ENCODE data around the gene NSMF.
A peak's percentile ranks its signal among the peaks of the same experiment; 100 is the strongest.

Gene NSMF

GRCh38 chr9:137491735-137492432 lies 32.8 kb upstream of the NSMF start:
- no peak for DNase-seq

GRCh38 chr9:137490532-137491186 lies 31.5 kb upstream of the NSMF start:
- no peak for DNase-seq

DNA sequence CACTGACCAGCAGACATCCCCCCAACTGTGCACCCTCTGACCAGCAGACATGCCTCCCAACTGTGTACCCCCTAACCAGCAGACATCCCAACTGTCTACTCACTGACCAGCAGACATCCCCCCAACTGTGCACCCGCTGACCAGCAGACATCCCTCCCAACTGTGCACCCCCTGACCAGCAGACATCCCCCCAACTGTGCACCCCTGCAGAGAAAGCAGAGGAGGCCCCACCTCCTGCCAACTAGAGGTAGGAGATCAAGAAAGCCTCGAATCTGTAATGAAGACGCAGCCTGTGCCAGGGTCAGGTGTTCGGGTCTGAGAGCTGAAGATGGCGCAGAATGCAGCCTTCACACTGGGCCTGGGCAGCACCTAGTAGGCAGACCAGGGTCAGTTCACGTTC lies 29.8 kb upstream of the NSMF start:
- DNase-seq = no peak

DNA sequence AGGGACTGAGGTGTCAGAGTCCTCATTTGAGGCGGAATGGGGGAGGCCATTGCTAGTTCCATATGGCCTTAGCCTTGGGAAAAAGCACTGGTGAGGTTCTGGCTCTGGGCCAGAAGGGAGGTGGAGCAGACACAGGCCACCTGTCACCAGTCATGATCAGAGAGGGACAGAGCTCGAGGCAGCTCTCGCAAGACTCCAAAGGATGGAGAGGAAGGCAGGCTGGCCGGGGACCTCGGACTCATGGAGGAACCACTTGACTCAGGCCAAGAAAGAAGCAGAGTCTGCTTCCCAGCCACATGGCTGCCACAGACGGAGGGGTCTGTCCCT lies 29.2 kb upstream of the NSMF start:
- DNase-seq = peak; percentile 14

GRCh38 chr9:137487454-137488326 lies 28.6 kb upstream of the NSMF start:
- DNase-seq = no peak

- no peak for DNase-seq
Observed at GRCh38 chr9:137486545-137487453, 27.7 kb upstream of the NSMF start.

DNA sequence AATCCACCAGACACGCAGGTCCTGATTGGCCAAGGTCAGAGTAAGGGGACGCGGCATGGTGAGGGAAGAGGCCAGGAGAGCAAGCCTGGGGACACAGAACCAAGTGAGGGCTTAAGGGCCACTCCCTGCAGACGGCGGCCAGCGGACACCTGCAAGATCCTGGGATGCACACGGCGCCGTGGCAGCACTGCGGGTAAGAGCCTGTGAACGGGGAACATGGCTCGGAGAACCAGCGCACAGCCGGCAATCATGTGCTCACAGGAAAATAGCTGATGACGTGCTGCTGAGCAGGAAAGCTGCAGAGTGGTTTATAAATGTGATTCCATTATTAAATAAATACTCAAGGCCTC lies 27.0 kb upstream of the NSMF start:
- no peak for DNase-seq

GRCh38 chr9:137485343-137486140 lies 26.4 kb upstream of the NSMF start:
- DNase-seq = no peak

DNA sequence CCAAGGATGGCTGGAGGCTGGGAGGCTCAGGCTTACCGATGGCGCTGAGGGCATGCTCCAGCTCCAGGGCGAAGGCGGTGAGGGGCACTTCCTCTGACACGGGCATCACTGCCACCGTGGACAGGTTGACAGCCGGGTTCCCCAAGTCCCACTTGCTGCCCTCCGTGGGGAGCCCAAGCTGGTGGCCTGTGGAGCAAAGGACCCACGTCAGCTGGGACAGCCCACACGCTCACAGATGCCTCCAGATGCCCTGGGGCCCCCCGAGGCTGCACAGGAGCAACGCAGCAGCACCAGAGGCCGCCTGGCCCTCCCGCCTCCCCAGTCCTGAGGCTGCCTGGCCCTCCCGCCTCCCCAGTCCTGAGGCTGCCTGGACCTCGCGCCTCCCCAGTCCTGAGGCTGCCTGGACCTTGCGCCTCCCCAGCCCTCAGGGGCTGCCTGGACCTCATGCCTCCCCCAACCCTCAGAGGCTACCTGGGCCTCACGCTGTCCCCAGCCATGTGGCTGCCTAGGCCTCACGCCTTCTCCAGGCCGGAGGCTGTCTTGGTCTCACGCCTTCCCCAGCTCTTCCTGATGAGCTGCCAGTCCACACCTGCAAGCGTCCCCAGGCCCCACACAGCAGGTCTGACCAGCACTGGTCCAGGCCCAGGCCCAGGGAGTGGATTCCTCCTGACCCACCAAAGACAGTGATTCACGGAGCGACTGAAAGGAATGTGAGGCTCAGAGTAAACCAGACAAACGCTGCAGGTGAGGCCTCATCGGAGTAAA lies 25.6 kb upstream of the NSMF start:
- DNase-seq = no peak

DNA sequence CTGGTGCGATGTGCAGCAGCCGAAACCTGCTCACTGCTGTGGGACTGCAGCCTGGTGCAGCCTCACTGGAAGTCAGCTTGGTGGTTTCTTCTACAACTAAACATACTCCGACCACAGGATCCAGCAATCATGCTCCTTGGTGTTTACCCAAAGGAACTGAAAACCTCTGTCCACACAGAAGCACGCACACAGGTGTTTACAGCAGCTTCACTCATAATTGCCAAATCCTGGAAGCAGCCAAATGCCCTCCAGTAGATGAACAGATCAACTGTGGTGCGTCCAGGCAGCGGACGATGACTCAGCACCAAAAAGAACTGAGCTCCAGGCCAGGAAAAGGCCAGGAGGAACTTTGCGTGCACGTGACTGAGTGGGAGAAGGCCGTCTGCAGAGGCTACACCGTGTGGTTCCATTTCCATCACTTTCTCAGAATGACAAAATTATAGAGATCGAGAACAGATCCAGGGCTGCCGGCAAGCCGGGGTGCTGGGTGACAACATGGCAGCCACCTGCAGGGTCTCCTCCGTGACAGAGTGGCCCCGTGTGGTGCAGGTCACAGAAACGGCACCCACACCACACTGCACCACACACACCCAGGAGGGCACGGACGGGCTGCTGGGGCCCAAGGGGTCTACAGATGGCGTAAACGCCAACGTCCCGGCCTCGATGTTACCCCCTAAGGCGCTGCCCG lies 23.1 kb upstream of the NSMF start:
- DNase-seq = no peak

DNA sequence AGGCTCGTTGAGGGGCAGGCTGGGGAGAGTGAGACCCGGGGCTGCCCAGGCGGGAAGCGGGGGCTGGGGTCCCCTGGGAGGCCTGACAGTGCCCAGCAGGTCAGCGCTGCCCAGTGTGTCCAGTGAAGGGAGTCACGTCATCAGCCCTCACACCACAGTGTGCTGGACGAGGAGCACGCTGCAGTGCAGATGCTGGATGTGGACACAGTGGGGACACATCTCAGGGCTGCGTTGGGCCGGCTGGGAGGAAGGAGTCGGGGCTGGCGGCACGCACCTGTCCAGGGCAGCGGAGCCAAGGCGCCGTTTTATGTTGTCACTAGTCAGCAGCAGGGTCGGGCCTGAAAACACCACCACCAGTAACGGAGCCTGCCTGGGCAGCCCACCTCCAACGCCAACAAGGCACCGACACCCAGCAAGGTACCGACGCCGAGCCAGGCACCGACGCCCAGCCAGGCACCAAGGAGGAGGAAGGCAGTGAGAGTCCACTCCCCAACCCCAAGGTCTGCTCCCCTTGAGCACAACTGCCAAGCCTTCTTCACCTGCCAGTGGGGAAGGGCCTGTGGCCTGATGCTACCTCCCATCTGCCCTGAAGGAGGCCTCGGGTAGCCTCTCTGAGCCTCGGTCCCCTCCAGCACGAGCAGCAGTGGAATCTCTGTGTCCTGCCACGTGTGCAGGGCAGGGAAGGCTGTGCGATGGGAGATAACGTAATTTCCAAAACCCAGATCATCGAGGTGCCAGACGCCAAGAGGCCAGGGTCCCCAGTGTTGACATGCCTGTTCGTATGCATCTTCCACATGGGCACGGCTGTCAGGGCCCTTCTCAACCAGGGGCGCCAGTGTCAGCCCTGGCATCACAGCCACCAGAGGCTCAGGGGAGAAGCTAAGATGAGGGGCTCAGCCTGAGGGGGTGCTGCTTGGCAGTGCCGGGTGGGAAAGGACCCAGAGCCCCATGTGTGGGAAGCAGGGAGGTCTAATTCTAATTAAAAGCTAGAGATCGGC lies 21.9 kb upstream of the NSMF start:
- DNase-seq = no peak

DNA sequence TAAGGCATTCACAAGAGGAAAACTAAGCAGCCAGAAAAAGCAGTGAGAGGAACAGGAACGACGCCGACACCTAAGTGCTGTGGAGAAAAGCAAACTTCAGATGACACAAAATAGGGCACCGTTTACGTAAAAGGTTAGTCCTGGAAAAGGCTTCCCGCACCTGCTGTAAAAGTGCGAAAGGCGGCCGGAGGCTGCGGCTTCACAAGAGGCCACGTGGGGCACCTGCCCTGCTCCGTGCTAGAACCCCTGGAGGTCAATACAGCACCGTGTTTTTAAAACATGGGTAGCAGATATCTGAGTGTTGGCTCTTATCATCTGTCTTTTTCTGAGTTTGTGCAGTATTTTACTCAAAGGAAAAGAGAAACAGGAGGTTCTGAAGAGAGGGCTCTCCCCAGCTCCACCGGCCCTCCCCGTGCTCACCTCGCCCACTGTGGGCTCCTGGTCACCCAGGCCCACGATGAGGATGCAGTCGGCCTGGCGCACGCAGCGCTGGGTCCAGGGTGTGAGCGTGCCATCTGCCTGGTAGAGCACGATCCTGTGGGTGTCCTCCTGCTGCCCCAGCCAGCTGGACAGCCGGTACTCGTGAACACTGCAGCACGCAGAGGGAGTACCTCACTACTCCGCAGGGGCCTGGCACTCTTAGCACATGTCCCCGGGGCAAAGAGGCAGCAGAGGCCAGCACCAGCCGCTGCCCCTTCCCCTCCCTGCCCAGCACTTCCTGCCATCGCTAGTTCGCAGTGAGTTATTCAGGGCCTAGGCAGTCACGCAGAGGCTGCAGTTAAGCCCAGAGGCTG lies 21.0 kb upstream of the NSMF start:
- DNase-seq = no peak

DNA sequence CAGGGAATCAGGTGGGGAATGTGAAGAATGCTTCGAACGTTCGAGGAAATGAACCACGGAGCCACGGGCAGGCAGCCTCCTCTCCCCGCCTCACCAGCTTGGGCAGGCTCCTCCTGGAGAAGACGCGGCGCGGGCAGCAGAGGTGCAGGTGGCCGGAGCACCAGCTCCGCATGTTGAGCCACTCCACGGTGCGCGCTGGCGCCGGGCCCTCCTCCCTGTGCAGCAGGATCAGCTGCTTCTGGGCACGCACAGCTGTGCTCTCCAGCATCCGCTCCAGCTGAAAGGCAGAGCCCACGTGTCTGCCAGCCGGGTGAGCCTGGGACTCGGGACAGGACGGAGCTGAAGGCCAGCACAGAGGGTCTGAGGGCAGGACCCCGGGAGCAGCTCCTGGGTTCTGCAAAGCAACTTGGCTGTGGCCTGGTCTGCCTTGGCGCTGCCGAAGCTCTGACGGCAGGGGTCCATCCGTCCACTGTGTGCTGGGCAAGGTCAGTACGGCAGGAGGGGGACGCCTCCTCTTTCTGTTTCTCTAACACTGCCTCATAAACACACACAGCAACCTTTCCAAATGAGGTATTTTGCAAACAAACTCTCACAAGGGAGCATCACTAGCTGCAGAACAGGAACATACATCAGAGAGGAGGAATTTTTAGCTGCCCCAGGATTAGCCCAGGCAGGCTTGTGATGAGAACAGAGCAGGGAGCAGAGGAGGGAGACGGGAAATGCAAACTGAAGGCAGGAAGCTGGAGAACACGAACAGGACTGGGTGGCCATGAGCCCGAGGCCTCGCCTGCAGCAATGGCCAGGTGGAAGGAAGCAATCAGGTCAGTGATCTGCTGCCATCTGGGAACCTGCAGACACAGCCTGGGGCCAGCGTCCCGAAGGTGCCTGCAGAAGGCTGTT lies 20.1 kb upstream of the NSMF start:
- DNase-seq = no peak

DNA sequence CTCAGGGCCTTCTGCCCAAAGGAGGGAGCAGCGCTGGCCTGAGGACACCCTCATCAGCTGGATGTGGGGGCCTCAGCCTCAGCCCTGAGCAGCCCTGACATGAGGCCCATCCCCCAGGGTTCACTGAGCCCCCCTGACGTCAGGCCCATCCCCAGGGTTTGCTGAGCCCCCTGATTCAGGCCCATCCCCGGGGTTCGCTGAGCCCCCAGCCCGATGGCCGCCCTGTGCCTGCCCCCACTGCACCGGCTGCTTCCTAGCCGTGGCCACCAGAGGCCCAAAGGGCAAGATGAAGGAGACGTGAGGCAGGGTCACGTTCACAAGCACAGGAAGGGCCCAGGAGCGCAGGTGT lies 19.5 kb upstream of the NSMF start:
- no peak for DNase-seq

- DNase-seq = no peak
Observed at GRCh38 chr9:137477778-137478612, 18.9 kb upstream of the NSMF start.

- no peak for DNase-seq
Observed at GRCh38 chr9:137476856-137477255, 17.7 kb upstream of the NSMF start.

- no peak for DNase-seq
Observed at GRCh38 chr9:137475666-137476065, 16.5 kb upstream of the NSMF start.
